Effector memory CD4-positive, alpha-beta T cell (primary cell): Measurements from ENCODE around the gene KCNQ4.

Experiments used
- DNase-seq, 3 donors: peaks; one replicate each; pipeline ENCODE4 v3.0.0-alpha.2; 2020
- H3K27ac ChIP-seq: 2 replicates; pipeline ENCODE4 v1.7.0; 2013; ENCODE audit warnings: mild to moderate bottlenecking, low read length, moderate library complexity; ENCODE audit not compliant: insufficient read depth, poor library complexity, severe bottlenecking
- H3K27me3 ChIP-seq: replicated peaks from 2 replicates; pipeline ENCODE4 v1.7.0; 2013; ENCODE audit warnings: mild to moderate bottlenecking, low read length; ENCODE audit not compliant: insufficient read depth, control insufficient read depth, poor library complexity, severe bottlenecking
- H3K36me3 ChIP-seq: 2 replicates; pipeline ENCODE4 v1.7.0; 2013; ENCODE audit warnings: mild to moderate bottlenecking, low read length, moderate library complexity; ENCODE audit not compliant: control insufficient read depth, insufficient read depth
- H3K4me1 ChIP-seq: 2 replicates; pipeline ENCODE4 v1.7.0; 2013; ENCODE audit warnings: low read length, mild to moderate bottlenecking; ENCODE audit not compliant: control insufficient read depth, insufficient read depth, poor library complexity, severe bottlenecking
- H3K4me3 ChIP-seq: 2 replicates; pipeline ENCODE4 v1.7.0; 2013; ENCODE audit warnings: low read length, low read depth, mild to moderate bottlenecking; ENCODE audit not compliant: insufficient read depth, poor library complexity, severe bottlenecking
- H3K9me3 ChIP-seq: 2 replicates; pipeline ENCODE4 v1.7.0; 2013; ENCODE audit warnings: mild to moderate bottlenecking, low read length, moderate library complexity; ENCODE audit not compliant: control insufficient read depth

KCNQ4 gene

GRCh38 chr1:40803447-40803846 is 19.9 kb downstream of the KCNQ4 start:
- H3K27me3 ChIP-seq, result no peaks in the 10 kb centered on the region
- no peaks in the 10 kb centered on the region for H3K9me3 ChIP-seq
- H3K4me1 ChIP-seq, result peaks cover 9% of the 10 kb centered on the region
- DNase-seq, result no peak
- no peak overlapping the region for H3K4me3 ChIP-seq
- H3K36me3 ChIP-seq, result no peaks in the 10 kb centered on the region
- no peak overlapping the region for H3K27ac ChIP-seq

GRCh38 chr1:40803902-40804301 is 20.3 kb downstream of the KCNQ4 start:
- H3K4me1 ChIP-seq, result peaks cover 11% of the 10 kb centered on the region
- no peak overlapping the region for H3K27ac ChIP-seq
- no peaks in the 10 kb centered on the region for H3K27me3 ChIP-seq
- DNase-seq, result no peak
- no peak overlapping the region for H3K4me3 ChIP-seq
- H3K36me3 ChIP-seq, result no peaks in the 10 kb centered on the region
- no peaks in the 10 kb centered on the region for H3K9me3 ChIP-seq

- H3K9me3 ChIP-seq, result no peaks in the 10 kb centered on the region
- H3K4me3 ChIP-seq, result no peak overlapping the region
- H3K27me3 ChIP-seq, result no peaks in the 10 kb centered on the region
- peaks cover 17% of the 10 kb centered on the region for H3K4me1 ChIP-seq
- no peaks in the 10 kb centered on the region for H3K36me3 ChIP-seq
- no peak overlapping the region for H3K27ac ChIP-seq
- no peak for DNase-seq
Observed at GRCh38 chr1:40806240-40806639, 22.7 kb downstream of the KCNQ4 start.

GRCh38 chr1:40806731-40807695 is 23.4 kb downstream of the KCNQ4 start:
- no peaks in the 10 kb centered on the region for H3K27me3 ChIP-seq
- no peaks in the 10 kb centered on the region for H3K9me3 ChIP-seq
- H3K4me1 ChIP-seq, result peaks cover 9% of the 10 kb centered on the region
- no peaks in the 10 kb centered on the region for H3K36me3 ChIP-seq
- no peak overlapping the region for H3K4me3 ChIP-seq
- DNase-seq, result no peak
- H3K27ac ChIP-seq, result no peak overlapping the region

- no peaks in the 10 kb centered on the region for H3K27me3 ChIP-seq
- H3K36me3 ChIP-seq, result no peaks in the 10 kb centered on the region
- H3K27ac ChIP-seq, result no peak overlapping the region
- H3K4me3 ChIP-seq, result no peak overlapping the region
- no peaks in the 10 kb centered on the region for H3K9me3 ChIP-seq
- peaks cover 7% of the 10 kb centered on the region for H3K4me1 ChIP-seq
- DNase-seq, result no peak
Observed at GRCh38 chr1:40808002-40808401, 24.4 kb downstream of the KCNQ4 start.

- Histone ChIP-seq H3K36me3 (no peaks in the 10 kb centered on the region), H3K9me3 (no peaks in the 10 kb centered on the region), H3K4me3 (no peak overlapping the region), H3K27me3 (no peaks in the 10 kb centered on the region), H3K27ac (no peak overlapping the region), H3K4me1 (peaks cover 7% of the 10 kb centered on the region)
- DNase-seq, result no peak
Observed at GRCh38 chr1:40808444-40808843, 24.9 kb downstream of the KCNQ4 start.

- DNase-seq, result no peak
- Histone ChIP-seq H3K4me3 (no peak overlapping the region), H3K27ac (no peak overlapping the region), H3K36me3 (no peaks in the 10 kb centered on the region), H3K4me1 (peaks cover 7% of the 10 kb centered on the region), H3K27me3 (no peaks in the 10 kb centered on the region), H3K9me3 (no peaks in the 10 kb centered on the region)
Observed at GRCh38 chr1:40808909-40809308, 25.3 kb downstream of the KCNQ4 start.

- H3K27me3 ChIP-seq, result no peaks in the 10 kb centered on the region
Observed at GRCh38 chr1:40810927-40811326, 27.3 kb downstream of the KCNQ4 start.

GRCh38 chr1:40815420-40815819 is 31.8 kb downstream of the KCNQ4 start:
- no peaks in the 10 kb centered on the region for H3K36me3 ChIP-seq
- H3K27me3 ChIP-seq, result no peaks in the 10 kb centered on the region
- no peak overlapping the region for H3K27ac ChIP-seq
- no peak overlapping the region for H3K4me3 ChIP-seq
- H3K4me1 ChIP-seq, result peaks cover 5% of the 10 kb centered on the region
- no peaks in the 10 kb centered on the region for H3K9me3 ChIP-seq
- no peak for DNase-seq

More at GRCh38 chr1:40810927-40811326, 27.3 kb downstream of the KCNQ4 start:
- H3K4me3 ChIP-seq, result no peak overlapping the region
- H3K9me3 ChIP-seq, result no peaks in the 10 kb centered on the region
- H3K27ac ChIP-seq, result no peak overlapping the region
- H3K4me1 ChIP-seq, result peaks cover 7% of the 10 kb centered on the region
- no peaks in the 10 kb centered on the region for H3K36me3 ChIP-seq
- no peak for DNase-seq

GRCh38 chr1:40817791-40818263 is 34.2 kb downstream of the KCNQ4 start:
- Histone ChIP-seq H3K9me3 (no peaks in the 10 kb centered on the region), H3K27me3 (no peaks in the 10 kb centered on the region), H3K4me1 (peaks cover 5% of the 10 kb centered on the region), H3K27ac (peak overlapping the region; percentile 36), H3K4me3 (peak overlapping the region; percentile 51), H3K36me3 (no peaks in the 10 kb centered on the region)
- DNase-seq, result no peak
